ENCODE data around the gene RNF145.
"Not testable (repeated sequence)": the region's sequence is repeated elsewhere in the genome, so short reads cannot be mapped to it uniquely, and the experiment has no call there.

RNF145 gene

DNA sequence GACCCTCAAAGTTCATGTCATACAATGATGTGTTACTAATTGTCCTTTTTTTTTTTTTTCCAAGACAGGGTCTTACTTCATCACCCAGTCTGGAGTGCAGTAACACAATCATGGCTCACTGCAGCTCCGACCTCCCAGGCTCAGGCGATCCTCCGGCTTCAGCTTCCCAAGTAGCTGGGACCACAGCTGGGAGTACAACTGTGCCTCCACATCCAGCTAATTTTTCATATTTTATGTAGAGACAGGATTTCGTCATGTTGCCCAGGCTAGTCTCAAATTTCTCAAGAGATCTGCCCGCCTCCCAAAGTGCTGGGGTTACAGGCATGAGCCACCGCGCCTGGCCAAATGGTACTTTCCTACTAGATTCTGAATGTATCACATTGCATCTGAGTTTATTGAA lies 60.3 kb downstream of the RNF145 start:
- peaks cover 10% of the 10 kb centered on the region for H3K27me3 Mint-ChIP-seq (ENCODE audit: low read depth)
- no peaks in the 10 kb centered on the region for H3K4me1 Mint-ChIP-seq
- H3K4me3 Mint-ChIP-seq, result no peak overlapping the region
- no peak overlapping the region for H3K27ac Mint-ChIP-seq
- peaks cover 6% of the 10 kb centered on the region for H3K9me3 Mint-ChIP-seq
- no peaks in the 10 kb centered on the region for H3K36me3 Mint-ChIP-seq (ENCODE audit: low read depth)
- TF ChIP-seq, protein P1, sequence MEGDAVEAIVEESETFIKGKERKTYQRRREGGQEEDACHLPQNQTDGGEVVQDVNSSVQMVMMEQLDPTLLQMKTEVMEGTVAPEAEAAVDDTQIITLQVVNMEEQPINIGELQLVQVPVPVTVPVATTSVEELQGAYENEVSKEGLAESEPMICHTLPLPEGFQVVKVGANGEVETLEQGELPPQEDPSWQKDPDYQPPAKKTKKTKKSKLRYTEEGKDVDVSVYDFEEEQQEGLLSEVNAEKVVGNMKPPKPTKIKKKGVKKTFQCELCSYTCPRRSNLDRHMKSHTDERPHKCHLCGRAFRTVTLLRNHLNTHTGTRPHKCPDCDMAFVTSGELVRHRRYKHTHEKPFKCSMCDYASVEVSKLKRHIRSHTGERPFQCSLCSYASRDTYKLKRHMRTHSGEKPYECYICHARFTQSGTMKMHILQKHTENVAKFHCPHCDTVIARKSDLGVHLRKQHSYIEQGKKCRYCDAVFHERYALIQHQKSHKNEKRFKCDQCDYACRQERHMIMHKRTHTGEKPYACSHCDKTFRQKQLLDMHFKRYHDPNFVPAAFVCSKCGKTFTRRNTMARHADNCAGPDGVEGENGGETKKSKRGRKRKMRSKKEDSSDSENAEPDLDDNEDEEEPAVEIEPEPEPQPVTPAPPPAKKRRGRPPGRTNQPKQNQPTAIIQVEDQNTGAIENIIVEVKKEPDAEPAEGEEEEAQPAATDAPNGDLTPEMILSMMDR (IDR thresholded peaks at IDR 0.05; ENCODE audit: unreplicated experiment in 3 of 3), result no peak

DNA sequence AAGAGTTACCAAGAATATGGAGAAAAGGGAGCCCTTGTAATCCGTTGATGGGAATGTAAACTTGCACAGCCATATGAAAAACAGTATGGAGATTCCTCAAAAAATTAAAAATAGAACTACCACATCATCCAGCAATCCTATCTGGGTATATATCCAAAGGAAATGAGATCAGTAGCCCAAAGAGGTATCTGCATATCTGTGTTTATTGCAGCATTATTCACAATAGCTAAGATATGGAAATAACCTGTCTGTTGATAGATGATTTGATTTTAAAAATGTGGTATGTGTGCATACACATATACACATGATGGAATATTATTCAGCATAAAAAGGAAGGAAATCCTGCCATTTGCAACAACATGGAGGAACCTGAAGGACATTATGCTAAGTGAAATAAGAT lies 61.4 kb downstream of the RNF145 start:
- Mint-ChIP-seq H3K27me3 (ENCODE audit: low read depth) (peaks cover 18% of the 10 kb centered on the region), H3K9me3 (peaks cover 6% of the 10 kb centered on the region), H3K4me1 (no peaks in the 10 kb centered on the region), H3K36me3 (ENCODE audit: low read depth) (no peaks in the 10 kb centered on the region), H3K27ac (no peak overlapping the region), H3K4me3 (no peak overlapping the region)
- TF ChIP-seq, protein P1 (IDR thresholded peaks at IDR 0.05; ENCODE audit: unreplicated experiment in 3 of 3), result no peak

DNA sequence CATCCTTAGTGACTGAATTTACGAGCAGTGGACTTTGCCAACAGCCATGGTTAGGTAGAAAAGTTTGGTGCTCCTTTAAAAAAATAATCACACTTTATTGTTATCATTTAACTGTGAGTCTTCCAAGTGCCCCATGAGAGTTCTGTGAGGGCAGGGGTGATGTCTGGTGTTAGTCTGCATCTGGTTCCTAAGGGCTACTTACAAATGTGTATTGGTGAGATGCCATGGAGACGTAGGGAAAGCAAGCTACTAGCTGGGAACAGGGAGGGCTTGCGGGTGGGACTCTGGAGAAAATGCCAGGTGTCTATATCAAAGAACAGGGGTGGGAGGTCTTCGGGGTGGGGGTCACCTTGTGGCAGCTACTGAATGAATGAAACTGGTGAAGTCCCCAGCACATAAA lies 62.5 kb downstream of the RNF145 start:
- H3K9me3 Mint-ChIP-seq, result peaks cover 10% of the 10 kb centered on the region
- H3K4me3 Mint-ChIP-seq, result no peak overlapping the region
- H3K27me3 Mint-ChIP-seq (ENCODE audit: low read depth), result peaks cover 20% of the 10 kb centered on the region
- no peaks in the 10 kb centered on the region for H3K36me3 Mint-ChIP-seq (ENCODE audit: low read depth)
- H3K27ac Mint-ChIP-seq, result no peak overlapping the region
- H3K4me1 Mint-ChIP-seq, result no peaks in the 10 kb centered on the region
- TF ChIP-seq, protein P1 (IDR thresholded peaks at IDR 0.05; ENCODE audit: unreplicated experiment in 3 of 3), result no peak

DNA sequence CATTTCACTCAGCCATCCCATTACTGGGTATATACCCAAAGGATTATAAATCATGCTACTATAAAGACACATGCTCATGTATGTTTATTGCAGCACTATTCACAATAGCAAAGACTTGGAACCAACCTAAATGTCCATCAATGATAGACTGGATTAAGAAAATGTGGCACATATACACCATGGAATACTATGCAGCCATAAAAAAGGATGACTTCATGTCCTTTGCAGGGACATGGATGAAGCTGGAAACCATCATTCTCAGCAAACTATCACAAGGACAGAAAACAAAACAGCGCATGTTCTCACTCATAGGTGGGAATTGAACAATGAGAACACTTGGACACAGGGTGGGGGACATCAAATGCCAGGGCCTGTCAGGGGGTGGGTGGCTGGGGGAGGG lies 64.2 kb downstream of the RNF145 start:
- H3K27ac Mint-ChIP-seq; H3K4me3 Mint-ChIP-seq; H3K36me3 Mint-ChIP-seq (ENCODE audit: low read depth); H3K4me1 Mint-ChIP-seq; H3K9me3 Mint-ChIP-seq: not testable (repeated sequence)
- peaks cover 20% of the 10 kb centered on the region for H3K27me3 Mint-ChIP-seq (ENCODE audit: low read depth)

DNA sequence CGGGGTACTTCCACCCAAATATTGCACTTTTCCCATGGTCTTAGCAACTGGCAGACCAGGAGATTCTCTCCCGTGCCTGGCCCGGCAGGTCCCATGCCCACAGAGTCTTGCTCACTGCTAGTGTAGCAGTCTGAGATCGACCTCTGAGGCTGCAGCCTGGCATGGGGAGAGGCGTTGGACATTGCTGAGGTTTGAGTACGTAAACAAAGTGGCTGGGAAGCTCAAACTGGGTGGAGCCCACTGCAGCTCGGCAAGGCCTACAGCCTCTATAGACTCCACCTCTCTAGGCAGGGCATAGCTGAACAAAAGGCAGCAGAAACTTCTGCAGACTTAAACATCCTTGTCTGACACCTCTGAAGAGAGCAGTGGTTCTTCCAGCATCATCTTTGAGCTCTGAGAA lies 69.6 kb downstream of the RNF145 start:
- no peaks in the 10 kb centered on the region for H3K4me1 Mint-ChIP-seq
- peaks cover 8% of the 10 kb centered on the region for H3K9me3 Mint-ChIP-seq
- TF ChIP-seq, protein P1 (IDR thresholded peaks at IDR 0.05; ENCODE audit: unreplicated experiment in 3 of 3), result no peak
- no peak overlapping the region for H3K4me3 Mint-ChIP-seq
- H3K27me3 Mint-ChIP-seq (ENCODE audit: low read depth), result peaks cover 20% of the 10 kb centered on the region
- H3K27ac Mint-ChIP-seq, result no peak overlapping the region
- H3K36me3 Mint-ChIP-seq (ENCODE audit: low read depth), result no peaks in the 10 kb centered on the region

DNA sequence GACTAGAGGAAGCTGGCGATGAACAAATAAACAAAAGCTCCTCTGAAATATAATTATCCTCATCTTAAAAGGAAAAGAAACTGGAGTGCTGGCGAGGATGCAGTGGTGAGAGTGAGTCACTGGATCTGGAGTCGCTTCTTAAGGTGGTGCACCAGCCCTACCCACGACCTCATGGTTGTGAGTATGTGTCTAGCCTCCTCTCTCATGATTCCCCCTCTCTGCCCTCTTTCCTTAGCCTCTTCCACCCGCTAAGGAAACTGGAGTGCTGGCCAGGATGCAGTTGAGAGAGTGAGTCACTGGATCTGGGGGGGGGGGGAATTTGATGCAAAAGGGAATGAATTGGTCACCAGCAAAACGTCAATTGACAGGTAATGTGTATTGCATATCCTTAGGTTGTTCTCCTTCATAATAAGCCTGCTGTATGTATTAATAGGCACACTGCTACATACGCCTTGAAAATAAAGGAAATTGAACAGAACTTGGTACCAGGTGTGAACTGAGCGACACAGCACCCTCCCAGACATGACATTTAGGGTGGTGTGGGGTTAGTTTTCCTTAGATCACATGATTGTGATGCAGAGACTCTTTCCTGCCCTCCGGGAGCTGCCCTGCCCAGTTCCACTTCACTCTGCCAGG lies 73.3 kb downstream of the RNF145 start:
- H3K4me1 Mint-ChIP-seq, result peaks cover 9% of the 10 kb centered on the region
- TF ChIP-seq, protein P1 (IDR thresholded peaks at IDR 0.05; ENCODE audit: unreplicated experiment in 3 of 3), result no peak
- H3K27me3 Mint-ChIP-seq (ENCODE audit: low read depth), result peaks cover 8% of the 10 kb centered on the region
- no peak overlapping the region for H3K4me3 Mint-ChIP-seq
- no peaks in the 10 kb centered on the region for H3K36me3 Mint-ChIP-seq (ENCODE audit: low read depth)
- no peak overlapping the region for H3K27ac Mint-ChIP-seq
- no peaks in the 10 kb centered on the region for H3K9me3 Mint-ChIP-seq

Data from nephron (organoid).